GM10248 (cell line): Measurements from ENCODE around the gene FSHR.

Experiments
- CTCF ChIA-PET: fragments of 300-600 bp; sonication (Branson Sonifier 250); formaldehyde crosslinking; extraction: SDS; loops from one replicate; lab custom pipeline; 2021; ENCODE audit warnings: antibody characterized with exemption; lab: Yijun Ruan, JAX
- POLR2A ChIA-PET: fragments of 350-650 bp; sonication (Branson Sonifier 250); formaldehyde crosslinking; extraction: SDS; loops from one replicate; lab custom pipeline; 2020; ENCODE audit warnings: antibody characterized with exemption; lab: Yijun Ruan, JAX
- DNase-seq: peaks from one replicate; pipeline ENCODE4 v3.0.0; 2012; ENCODE audit errors: extremely low spot score
- TF ChIP-seq, protein P1 (sequence below): IDR thresholded peaks from 2 replicates; pipeline ENCODE4 v1.5.1; 2012; ENCODE audit warnings: mild to moderate bottlenecking, low read depth; ENCODE audit errors: extremely low read depth, missing control alignments, control extremely low read depth

Gene FSHR, protein sequence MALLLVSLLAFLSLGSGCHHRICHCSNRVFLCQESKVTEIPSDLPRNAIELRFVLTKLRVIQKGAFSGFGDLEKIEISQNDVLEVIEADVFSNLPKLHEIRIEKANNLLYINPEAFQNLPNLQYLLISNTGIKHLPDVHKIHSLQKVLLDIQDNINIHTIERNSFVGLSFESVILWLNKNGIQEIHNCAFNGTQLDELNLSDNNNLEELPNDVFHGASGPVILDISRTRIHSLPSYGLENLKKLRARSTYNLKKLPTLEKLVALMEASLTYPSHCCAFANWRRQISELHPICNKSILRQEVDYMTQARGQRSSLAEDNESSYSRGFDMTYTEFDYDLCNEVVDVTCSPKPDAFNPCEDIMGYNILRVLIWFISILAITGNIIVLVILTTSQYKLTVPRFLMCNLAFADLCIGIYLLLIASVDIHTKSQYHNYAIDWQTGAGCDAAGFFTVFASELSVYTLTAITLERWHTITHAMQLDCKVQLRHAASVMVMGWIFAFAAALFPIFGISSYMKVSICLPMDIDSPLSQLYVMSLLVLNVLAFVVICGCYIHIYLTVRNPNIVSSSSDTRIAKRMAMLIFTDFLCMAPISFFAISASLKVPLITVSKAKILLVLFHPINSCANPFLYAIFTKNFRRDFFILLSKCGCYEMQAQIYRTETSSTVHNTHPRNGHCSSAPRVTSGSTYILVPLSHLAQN

DNA sequence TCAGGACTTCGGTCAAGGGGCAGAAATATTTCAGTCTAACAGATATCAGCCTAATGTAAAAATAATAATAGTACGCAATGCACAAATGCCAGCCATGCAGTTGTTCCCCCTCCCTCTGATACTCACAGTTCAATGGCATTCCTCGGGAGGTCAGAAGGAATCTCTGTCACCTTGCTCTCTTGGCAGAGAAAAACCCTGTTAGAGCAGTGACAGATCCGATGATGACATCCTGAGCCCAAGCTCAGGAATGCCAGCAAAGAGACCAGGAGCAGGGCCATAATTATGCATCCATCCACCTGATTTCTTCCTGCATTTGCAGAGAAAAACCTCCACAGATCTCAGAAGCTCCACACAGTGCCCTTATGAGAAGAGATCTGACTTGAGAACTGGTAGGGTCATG, at the start of gene FSHR:
Gene FSHR (minus strand): TSS at position 376 of the 400 bp plus-strand sequence. CDS start 98 bp downstream, at position 278.
- CTCF ChIA-PET, result no interaction called here
- TF ChIP-seq, protein P1, sequence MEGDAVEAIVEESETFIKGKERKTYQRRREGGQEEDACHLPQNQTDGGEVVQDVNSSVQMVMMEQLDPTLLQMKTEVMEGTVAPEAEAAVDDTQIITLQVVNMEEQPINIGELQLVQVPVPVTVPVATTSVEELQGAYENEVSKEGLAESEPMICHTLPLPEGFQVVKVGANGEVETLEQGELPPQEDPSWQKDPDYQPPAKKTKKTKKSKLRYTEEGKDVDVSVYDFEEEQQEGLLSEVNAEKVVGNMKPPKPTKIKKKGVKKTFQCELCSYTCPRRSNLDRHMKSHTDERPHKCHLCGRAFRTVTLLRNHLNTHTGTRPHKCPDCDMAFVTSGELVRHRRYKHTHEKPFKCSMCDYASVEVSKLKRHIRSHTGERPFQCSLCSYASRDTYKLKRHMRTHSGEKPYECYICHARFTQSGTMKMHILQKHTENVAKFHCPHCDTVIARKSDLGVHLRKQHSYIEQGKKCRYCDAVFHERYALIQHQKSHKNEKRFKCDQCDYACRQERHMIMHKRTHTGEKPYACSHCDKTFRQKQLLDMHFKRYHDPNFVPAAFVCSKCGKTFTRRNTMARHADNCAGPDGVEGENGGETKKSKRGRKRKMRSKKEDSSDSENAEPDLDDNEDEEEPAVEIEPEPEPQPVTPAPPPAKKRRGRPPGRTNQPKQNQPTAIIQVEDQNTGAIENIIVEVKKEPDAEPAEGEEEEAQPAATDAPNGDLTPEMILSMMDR, result no peak
- no peak for DNase-seq
- POLR2A ChIA-PET, result no interaction called here

DNA sequence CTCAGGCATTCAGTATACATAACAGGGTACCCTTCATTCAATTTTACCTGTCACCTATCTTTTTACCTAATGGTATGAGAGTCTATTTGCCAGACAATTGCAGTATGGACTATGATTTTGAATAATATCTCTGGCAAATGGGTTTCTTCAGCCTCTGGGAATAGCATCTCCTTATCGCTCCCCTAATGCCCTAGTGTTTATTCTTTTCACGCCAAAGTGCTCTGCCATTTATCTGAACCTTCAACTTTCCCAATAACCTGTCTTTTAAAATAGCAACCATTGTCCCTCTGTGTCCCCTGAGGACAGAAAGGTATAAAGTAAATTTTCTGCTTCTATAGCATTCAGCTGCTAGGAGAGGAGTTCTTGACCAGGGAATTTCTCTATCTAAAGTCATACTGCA, 45.0 kb upstream of the FSHR start:
- CTCF ChIA-PET, result no interaction called here
- no peak for DNase-seq
- TF ChIP-seq, protein P1, result no peak
- POLR2A ChIA-PET, result no interaction called here

DNA sequence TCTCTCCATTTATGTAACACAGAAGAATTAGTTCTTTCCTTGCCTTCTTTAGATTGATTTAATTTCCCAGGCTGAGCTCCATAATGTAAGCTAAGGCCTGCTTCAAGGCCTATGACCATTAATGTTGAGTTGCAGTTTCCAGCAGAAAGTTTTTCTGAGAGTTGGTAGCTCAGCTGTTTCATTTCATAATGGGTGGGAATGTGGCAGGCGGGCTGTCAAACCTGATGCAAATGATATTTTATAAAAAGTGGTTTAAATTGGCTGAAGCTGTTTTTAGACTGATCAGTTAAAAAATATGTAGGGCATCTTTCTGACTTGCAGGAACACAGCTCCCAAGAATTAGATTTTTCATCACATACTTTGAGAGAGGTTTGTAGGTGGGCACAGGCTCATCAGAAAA, 40.4 kb upstream of the FSHR start:
- TF ChIP-seq, protein P1, result no peak
- DNase-seq, result no peak
- ChIA-PET CTCF (interaction anchor here (1.0 kb wide), 1 partner anchor 11 kb away, joined by 4 read pairs; no protein-coding TSS in a partner anchor), POLR2A (no interaction called here)

DNA sequence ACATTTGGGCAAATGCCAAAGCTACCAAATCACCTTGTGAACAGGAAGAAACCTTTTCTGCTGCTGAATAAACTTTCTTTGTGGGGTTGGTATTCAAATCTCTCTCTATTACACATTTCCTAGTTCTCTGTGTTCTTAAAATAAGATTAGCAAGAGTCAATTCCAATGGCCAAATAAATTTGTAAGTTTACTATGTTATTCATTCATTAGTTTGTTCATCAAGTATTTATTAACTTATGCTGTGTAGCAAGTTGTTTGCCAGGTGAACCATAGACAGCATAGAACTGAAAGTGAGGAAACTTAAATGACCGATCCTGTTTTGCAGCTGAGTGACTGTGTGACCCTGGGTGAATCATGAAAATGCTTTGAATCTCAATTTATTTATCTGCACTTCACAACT, 37.7 kb upstream of the FSHR start:
- CTCF ChIA-PET, result no interaction called here
- no peak for DNase-seq
- POLR2A ChIA-PET, result no interaction called here
- TF ChIP-seq, protein P1, result no peak

DNA sequence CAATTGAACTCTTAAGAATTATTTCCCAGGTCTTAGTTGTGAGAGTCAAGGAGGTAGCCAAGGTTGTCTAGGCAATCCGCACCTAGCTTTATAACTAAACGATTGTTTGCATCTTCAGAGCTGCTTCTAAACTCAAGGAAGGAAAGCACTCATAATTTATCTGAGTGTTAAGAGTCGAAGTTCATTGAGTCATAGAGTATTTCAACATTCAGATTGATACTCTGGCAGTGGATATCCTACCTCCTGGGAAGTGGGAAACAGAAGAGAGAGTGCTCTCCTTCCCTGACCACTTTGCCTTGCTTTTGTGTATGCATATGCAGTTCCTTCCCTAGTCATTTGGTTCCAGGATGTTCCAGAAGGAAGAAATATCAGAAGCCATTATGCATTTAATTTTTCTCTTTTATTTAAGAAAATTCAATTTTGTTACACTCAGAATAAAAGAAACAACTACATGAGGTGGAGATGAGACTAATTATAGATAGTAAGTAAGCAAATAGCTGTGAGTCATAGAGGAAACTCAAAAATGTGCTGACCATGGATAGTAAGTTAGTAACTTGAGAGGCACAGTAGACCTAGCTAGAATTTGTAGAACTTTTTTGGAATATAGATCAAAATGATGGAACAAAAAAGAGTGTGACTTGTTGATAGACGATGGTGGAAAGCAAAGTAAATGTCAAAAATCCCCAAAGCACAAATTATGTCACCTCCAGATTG, 35.4 kb upstream of the FSHR start:
- no peak for DNase-seq
- ChIA-PET CTCF (interaction anchor here (1.0 kb wide), 1 partner anchor 36 kb away, joined by 3 read pairs; no protein-coding TSS in a partner anchor), POLR2A (no interaction called here)
- TF ChIP-seq, protein P1, result no peak

DNA sequence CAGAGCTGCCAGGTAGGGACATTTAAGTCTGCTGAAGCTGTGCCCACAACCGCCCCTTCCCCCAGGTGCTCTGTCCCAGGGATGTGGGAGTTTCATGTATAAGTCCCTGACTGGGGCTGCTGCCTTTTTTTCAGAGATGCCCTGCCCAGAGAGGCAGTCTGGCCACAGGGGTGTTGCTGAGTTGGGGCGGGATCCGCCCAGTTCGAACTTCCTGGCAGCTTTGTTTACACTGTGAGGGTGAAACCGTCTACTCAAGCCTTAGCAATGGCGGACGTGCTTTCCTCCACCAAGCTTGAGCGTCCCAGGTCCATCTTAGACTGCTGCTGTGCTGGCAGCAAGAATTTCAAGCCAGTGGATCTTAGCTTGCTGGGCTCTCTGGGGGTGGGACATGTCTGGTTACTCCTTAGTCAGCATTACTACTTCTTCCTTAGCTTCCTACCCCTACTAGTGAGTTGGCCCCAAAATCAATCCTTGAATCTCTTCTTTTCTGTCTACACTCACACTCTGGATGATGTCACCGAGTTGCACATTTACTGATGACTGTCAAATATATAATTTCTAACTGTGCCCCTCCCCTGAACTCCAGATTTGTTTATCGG, 31.8 kb upstream of the FSHR start:
- TF ChIP-seq, protein P1, result no peak
- ChIA-PET CTCF (interaction anchor here (1.1 kb wide), 1 partner anchor 11 kb away, joined by 3 read pairs; no protein-coding TSS in a partner anchor), POLR2A (no interaction called here)
- DNase-seq, result no peak
